Measurements from ENCODE around the gene SDF2L1.
"Not testable (repeated sequence)": the region's sequence is repeated elsewhere in the genome, so short reads cannot be mapped to it uniquely, and the experiment has no call there.

DNA sequence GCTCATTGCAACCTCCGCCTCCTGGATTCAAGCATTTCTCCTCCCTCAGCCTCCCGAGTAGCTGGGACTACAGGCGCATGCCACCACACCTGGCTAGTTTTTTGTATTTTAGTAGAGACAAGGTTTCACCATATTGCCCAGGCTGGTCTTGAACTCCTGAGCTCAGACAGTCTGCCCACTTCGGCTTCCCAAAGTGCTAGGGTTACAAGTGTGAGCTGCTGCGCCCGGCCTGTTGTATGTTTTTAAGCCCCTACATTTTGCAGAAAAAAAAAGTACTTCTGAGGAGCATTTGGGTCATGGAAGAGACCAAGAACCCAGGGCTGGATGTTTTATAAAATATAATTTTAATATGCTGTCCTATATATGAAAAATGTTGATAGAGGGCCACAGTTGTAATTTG is 24.8 kb upstream of the SDF2L1 start:
- not testable (repeated sequence) for TF ChIP-seq CTCF, POLR2A, POLR2AphosphoS5 (IDR thresholded peaks at IDR 0.05)
